Nephron (organoid): ENCODE data around the gene SRSF8.

Experiments
- H3K27ac Mint-ChIP-seq, 3 experiments: 2 replicates each; pipeline ENCODE4 v1.8.0; 2020; ENCODE audit warnings: mixed read lengths in 3 of 3, mild to moderate bottlenecking in 2 of 3, moderate library complexity in 1 of 3
- H3K27me3 Mint-ChIP-seq: 2 replicates; pipeline ENCODE4 v1.8.0; 2021; ENCODE audit warnings: low read depth, mild to moderate bottlenecking, moderate library complexity, mixed read lengths
- H3K36me3 Mint-ChIP-seq: 2 replicates; pipeline ENCODE4 v1.8.0; 2020; ENCODE audit warnings: low read depth, mixed read lengths
- H3K4me1 Mint-ChIP-seq: 2 replicates; pipeline ENCODE4 v1.8.0; 2020; ENCODE audit warnings: mixed read lengths
- H3K4me3 Mint-ChIP-seq, 3 experiments: 2 replicates each; pipeline ENCODE4 v1.8.0; 2020; ENCODE audit warnings: mild to moderate bottlenecking in 3 of 3, mixed read lengths in 3 of 3, moderate library complexity in 2 of 3
- H3K9me3 Mint-ChIP-seq: 2 replicates; pipeline ENCODE4 v1.8.0; 2020; ENCODE audit warnings: mixed read lengths
- CTCF ChIP-seq, 3 experiments: fragments of 200-600 bp; sonication (generic); IDR thresholded peaks; one replicate each; pipeline ENCODE4 v1.5.0; 2021; ENCODE audit warnings: antibody characterized with exemption in 3 of 3; ENCODE audit not compliant: unreplicated experiment in 3 of 3

The SRSF8 gene

GRCh38 chr11:95100856-95101507, 34.3 kb downstream of the SRSF8 start:
- no peaks in the 10 kb centered on the region for H3K9me3 Mint-ChIP-seq
- H3K27me3 Mint-ChIP-seq = no peaks in the 10 kb centered on the region
- TF ChIP-seq CTCF (IDR thresholded peaks at IDR 0.05; ENCODE audit: unreplicated experiment in 3 of 3) = no peak
- H3K4me3 Mint-ChIP-seq = no peak overlapping the region
- no peaks in the 10 kb centered on the region for H3K36me3 Mint-ChIP-seq
- peak overlapping the region in 2 of 3 experiments; percentile 69 to 86 for H3K27ac Mint-ChIP-seq
- H3K4me1 Mint-ChIP-seq = peaks cover 78% of the 10 kb centered on the region

- peak overlapping the region in 2 of 3 experiments; percentile 19 to 52 for H3K27ac Mint-ChIP-seq
- peaks cover 83% of the 10 kb centered on the region for H3K4me1 Mint-ChIP-seq
- H3K27me3 Mint-ChIP-seq = no peaks in the 10 kb centered on the region
- no peak overlapping the region for H3K4me3 Mint-ChIP-seq
- TF ChIP-seq CTCF (IDR thresholded peaks at IDR 0.05; ENCODE audit: unreplicated experiment in 3 of 3) = no peak
- H3K9me3 Mint-ChIP-seq = no peaks in the 10 kb centered on the region
- H3K36me3 Mint-ChIP-seq = no peaks in the 10 kb centered on the region
These were observed 35.2 kb downstream of the SRSF8 start for GRCh38 chr11:95101935-95102334.

GRCh38 chr11:95102733-95103132, 36.0 kb downstream of the SRSF8 start:
- Mint-ChIP-seq H3K36me3 (no peaks in the 10 kb centered on the region), H3K9me3 (no peaks in the 10 kb centered on the region), H3K4me1 (peaks cover 82% of the 10 kb centered on the region), H3K27me3 (no peaks in the 10 kb centered on the region), H3K4me3 (peak overlapping the region in 1 of 3 experiments; percentile 33), H3K27ac (peak overlapping the region in 2 of 3 experiments; percentile 22 to 35)
- no peak for TF ChIP-seq CTCF (IDR thresholded peaks at IDR 0.05; ENCODE audit: unreplicated experiment in 3 of 3)

- Mint-ChIP-seq H3K36me3 (no peaks in the 10 kb centered on the region), H3K27me3 (no peaks in the 10 kb centered on the region), H3K4me1 (peaks cover 82% of the 10 kb centered on the region), H3K9me3 (no peaks in the 10 kb centered on the region), H3K4me3 (peak overlapping the region in 1 of 3 experiments; percentile 59), H3K27ac (peak overlapping the region; percentile 33 to 89 (median 48))
- TF ChIP-seq CTCF (IDR thresholded peaks at IDR 0.05; ENCODE audit: unreplicated experiment in 3 of 3) = no peak
These were observed 37.0 kb downstream of the SRSF8 start for GRCh38 chr11:95103701-95104100.

- peaks cover 84% of the 10 kb centered on the region for H3K4me1 Mint-ChIP-seq
- no peaks in the 10 kb centered on the region for H3K36me3 Mint-ChIP-seq
- no peak for TF ChIP-seq CTCF (IDR thresholded peaks at IDR 0.05; ENCODE audit: unreplicated experiment in 3 of 3)
- H3K27me3 Mint-ChIP-seq = no peaks in the 10 kb centered on the region
- H3K27ac Mint-ChIP-seq = peak overlapping the region; percentile 48 to 89 (median 59)
- no peaks in the 10 kb centered on the region for H3K9me3 Mint-ChIP-seq
- H3K4me3 Mint-ChIP-seq = peak overlapping the region in 1 of 3 experiments; percentile 59
These were observed 37.6 kb downstream of the SRSF8 start for GRCh38 chr11:95104121-95104830.
